ENCODE measurements around the gene SFI1.
"Not testable (repeated sequence)": the region's sequence is repeated elsewhere in the genome, so short reads cannot be mapped to it uniquely, and the experiment has no call there.

SFI1 gene

DNA sequence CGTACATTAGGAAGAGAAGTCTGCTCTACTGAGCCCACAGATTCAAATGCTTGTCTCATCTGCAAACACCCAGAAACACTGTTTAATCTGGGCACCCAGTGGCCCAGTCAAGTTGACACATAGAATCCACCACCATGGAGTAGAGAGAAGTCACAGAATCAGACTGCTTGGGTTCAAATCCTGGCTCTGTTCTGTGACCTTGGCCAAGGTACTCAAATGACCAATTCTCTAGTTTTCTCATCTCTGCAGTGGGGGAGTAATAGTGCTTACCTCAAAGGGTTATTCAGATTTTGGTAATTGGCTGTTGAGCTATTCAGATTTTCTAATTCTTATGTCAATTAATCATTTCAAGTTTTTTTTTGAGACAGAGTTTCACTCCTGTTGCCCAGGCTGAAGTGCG is 93.8 kb downstream of the SFI1 start:
- DNase-seq: not testable (repeated sequence)

DNA sequence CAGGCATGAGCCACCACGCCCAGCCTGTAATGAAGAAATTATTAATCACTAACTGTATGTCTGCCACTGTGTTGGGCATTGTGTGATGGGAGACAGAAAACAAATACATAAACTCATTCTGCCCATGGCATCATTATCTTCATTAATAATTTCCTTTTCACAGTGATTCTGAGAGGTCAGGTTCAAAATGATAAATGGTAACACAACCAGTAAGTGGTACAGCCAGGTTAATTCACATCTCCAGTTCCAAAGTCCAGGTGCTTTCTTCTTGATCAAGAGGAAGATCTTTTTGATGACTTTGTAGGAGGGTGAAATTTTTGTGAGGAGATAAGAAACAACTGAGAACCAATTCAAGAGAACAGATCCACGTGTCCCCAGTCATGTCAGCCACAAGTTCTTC is 98.9 kb downstream of the SFI1 start:
- DNase-seq: no peak

DNA sequence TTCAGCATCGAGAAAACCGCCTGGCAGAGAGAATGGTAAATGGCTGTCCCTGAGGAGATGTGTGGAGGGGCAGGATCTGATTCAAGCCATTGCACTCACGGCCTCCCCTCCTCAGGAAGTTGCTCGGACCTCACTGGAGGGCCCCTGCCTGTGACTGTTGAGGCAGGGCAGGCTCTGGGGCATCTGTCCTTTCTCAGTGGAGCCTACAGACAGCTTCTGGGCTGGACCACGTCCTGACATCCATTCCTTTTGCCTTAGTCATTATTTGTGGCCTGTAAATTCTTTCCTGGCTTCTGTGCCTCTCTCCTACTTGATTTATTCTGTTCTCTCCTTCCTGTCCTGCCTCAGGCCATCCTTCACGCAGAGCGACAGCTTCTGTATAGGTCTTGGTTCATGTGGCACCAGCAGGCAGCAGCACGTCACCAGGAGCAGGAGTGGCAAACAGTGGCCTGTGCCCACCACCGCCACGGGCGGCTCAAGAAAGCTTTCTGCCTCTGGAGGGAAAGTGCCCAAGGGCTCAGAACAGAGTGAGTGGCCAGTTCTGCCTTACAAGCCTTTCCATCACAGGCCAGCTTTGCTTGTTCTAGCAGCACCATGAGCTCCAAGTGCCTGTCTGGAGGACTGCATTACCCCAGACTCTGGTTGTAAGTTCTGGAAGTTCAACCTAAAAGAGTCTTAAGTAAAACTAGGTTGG is 106.1 kb downstream of the SFI1 start:
- no peak for DNase-seq

DNA sequence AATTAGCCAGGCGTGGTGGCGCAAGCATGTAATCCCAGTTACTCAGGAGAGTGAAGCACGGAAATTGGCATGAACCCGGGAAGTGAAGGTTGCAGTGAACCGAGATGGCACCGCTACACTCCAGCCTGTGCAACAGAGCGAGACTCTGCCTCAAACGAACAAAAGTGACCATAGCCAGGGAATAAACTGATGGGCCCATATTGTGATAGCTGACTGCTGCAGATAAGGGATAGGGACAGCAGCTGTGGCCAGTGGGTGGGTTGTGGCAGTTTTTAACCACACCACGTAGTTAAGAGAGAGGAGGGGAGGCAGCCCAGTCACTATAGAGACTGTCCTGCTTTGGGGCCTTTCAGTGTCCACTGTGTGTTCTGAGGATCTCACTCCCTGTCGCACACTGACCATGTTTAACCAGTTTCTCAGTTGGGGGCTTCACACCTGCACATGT is 106.8 kb downstream of the SFI1 start:
- no peak for DNase-seq

DNA sequence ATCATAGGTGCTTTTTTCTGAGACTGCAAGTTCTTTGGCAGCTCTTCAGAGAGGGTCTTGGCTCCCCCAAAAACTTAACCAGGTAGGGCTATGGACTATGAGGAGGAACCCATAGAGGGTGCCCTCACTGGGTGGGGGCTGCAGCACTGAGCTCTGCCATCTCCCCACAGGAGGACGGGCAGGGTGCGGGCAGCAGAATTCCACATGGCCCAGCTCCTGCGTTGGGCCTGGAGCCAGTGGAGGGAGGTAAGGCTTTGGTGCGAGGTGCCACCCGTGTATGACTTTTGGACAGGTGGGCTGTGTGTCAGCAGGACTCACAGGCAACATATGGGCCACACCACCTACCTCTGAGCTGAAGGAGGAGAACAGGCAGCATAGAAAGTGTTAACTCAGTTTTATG is 107.2 kb downstream of the SFI1 start:
- no peak for DNase-seq

DNA sequence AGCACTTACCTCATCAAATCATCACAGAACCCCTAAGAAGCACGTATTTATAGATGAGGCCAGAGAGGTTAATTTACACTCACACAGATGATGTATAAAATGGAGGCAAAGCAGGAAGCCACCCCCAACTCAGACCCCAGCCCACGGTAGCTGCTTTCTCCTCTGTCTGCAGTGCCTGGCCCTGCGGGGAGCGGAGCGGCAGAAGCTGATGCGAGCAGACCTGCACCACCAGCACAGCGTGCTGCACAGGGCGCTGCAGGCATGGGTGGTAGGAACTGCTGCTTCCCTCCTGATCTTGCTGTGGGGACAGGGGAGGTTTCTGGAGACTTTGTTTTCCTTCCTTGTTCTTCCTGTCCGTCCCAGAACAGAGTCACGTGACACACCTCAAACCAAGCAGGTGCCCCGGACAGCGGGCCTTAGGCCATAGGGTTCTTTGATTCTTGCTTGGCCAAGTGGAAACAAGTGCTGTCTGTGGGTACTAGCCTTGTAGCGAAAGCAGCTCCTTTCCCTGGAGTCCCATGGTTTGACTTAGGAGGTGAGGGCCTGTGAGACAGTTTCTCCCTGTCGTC is 107.9 kb downstream of the SFI1 start:
- DNase-seq: no peak

DNA sequence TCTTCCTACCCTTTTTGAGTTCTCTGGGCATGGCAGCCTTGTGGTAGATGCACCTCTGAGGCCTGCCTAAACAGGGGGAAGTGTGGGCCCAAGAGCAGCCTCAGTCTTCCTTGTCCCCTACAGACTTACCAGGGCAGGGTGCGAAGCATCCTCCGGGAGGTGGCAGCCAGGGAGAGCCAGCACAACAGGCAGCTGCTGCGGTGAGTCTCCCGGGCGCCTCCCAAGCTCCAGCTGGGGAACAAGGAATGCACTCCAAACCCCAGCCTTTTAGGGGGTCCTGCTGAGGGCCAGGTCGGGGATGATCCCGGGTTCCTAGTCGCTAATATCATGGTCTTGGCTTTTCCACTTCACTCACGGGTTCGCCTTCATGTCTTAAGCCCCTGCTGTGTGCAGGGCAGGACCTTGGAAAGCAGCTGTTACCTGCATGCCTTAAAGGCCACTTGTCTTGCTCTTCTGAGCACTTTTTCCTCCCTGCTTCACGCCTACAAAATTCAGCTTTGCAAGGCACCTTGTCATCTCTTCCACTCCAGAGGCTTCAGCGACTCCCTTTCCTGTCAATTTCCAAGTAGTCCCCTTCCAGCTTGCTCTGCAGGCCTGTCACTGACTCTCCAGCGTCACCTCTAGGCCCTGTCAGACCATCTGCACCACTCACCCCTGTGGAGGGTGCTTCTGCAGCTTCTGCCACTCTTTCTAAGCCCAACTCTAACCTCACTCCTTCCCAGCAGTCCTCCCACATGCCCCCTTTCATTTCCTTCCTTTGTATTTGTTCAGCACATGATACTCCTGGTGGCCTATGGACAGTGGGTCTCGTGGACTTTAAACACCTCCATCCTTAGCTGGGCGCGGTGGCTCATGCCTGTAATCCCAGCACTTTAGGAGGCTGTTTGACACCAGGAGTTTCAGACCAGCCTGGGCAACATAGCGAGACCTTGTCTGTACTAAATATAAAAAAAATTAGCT is 108.7 kb downstream of the SFI1 start:
- DNase-seq: no peak

DNA sequence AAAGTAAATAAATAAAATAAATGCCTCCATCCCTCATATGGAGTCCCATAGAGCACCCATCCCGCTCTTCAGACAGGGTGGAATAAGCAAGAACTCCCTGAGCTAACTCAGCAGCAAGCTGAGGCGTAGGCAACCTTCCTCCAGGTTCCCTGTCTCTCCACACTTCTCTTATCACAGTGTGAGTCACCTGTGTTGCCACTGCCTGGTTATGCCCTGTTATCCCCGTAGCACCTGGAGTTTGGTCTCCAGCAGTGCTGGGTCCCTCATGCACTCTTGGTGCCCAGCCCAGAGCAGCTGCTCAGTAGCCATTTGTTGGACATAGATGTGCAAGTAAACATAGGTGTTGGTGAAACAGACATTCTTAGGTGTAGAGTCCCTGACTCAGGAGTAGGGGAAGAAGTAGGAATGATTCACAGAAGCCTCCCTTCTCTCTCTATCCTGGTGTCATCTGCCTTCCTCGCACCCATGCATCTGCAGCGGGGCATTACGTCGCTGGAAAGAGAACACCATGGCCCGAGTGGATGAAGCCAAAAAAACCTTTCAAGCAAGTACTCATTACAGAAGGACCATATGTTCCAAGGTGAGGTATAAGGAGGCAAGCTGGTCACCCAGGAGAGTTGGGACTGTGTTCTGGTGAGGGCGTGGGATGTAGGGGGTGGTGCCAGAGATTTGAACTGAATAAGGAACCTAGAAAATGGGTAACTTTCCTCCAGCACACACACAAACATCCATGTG is 109.7 kb downstream of the SFI1 start:
- no peak for DNase-seq

DNA sequence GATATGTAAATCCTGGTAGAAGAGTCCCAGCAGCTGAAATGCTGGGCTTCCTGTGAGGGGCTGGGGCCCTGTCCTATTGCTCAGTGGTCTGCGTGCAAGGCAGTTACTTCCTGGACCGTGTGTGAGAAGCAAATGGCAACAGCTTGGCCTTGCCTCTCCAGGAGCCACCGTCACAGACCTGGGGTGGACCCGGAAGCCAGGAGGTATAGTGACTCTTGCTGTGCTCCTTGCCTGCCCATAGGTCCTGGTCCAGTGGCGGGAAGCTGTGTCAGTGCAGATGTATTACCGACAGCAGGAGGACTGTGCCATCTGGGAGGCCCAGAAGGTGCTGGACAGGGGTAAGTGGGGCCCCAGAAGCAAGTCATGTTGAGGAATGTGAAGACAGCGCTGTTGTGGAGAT is 111.4 kb downstream of the SFI1 start:
- DNase-seq: no peak

DNA sequence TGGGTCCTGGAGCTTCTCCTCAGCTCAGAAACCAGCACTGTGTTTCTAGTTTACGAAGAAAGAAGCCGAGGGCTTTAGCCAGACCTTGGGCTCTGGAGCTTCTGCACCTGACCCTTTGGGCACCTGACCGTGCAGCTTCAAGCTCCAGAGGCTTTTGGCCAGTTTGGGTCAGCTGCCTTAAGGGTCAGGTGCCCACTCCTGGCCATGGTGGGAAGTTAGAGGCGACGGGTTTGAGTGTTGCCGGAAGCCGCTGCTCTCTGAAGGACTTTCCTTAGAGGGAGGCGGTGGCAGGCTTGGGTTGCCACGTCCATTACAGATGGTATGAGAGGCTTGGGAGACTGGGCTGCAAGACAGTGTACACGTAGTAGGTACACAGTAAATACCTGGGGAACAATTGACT is 113.4 kb downstream of the SFI1 start:
- DNase-seq: no peak

DNA sequence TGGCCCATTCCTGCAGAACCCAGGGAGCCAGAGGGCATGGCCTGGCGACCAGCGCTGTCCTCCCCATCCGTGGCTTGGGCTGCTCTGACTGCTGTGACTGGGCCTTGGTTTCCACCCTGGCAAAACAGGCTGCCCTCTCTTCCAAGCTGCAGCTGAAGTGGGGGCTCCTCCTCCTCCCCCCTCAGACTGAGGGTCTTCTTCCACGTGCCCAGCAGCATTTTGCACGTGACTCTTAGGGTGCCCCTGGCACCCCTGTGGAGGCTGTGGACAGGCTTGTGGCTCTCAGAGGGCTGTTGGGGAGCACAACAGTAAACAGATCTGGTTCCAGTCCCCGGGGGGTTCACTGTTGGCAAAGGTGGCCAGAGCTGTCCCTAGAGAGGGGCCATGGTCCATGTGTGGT is 114.3 kb downstream of the SFI1 start:
- no peak for DNase-seq

DNA sequence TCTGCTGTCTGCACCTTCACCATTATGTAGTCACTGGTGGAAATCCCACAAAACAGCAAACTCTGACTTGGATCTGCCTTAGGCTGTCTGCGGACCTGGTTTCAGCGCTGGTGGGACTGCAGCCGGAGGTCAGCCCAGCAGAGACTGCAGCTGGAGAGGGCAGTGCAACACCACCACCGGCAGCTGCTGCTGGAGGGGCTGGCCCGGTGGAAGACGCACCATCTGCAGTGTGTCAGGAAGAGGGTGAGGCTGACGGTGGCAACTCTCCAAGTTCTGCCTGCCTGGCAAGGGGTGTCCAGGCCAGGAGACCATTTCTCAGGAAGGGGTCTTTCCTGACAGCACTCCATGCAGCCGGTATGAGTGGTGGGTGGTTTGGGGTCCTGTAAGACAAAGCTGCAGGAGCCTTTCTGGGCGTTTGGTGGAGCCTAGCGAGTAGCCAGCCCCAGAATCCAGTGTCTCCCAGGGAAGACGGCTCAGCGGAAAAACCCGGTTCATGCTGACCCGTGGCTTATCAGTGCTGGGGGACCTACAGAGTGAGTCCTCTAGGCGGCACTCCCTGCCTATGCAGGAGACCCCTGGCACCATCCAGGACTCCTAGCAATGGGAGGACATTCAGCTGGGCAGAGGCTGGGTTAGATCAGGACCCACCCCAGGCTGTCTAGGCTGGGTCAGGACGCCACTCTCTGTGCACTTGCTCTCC is 114.9 kb downstream of the SFI1 start:
- DNase-seq: no peak

DNA sequence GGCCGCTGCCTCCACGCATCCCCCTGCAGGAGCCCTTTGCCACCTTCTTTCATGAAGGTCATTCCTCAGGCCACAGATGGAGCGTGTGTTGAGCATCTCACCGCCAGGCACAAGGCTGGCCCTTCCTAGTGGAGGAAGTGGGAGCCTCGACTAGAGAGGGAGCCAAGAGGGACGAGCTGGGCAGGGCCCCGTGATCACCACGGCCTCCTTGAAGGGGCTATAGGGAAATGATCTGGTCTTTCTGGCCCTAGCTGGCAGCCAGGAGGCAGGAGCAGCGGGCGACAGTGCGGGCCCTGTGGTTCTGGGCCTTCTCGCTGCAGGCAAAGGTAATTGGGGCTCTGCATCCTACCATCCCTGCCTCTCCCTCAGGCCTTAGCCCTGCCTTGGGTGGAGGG is 116.6 kb downstream of the SFI1 start:
- DNase-seq: no peak

DNA sequence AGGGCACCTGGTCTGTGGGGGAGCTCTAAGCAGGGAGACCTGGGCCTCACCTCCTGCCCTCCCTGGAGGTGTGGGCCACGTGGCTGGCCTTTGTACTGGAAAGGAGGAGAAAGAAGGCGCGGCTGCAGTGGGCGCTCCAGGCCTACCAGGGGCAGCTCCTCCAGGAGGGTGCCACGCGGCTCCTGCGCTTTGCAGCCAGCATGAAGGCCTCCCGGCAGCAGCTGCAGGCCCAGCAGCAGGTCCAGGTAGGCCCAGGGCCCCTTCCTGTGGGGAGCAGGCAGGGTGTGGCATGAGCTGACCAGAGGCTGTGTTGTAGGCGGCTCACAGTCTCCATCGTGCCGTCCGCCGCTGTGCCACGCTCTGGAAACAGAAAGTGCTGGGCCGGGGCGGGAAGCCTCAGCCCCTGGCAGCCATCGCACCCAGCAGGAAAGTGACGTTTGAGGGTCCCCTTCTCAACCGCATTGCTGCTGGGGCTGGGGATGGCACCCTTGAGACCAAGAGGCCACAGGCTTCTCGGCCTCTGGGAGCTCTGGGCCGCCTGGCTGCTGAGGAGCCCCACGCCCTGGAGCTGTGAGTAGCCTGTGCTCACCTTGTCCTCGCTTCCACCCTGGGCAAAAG is 117.1 kb downstream of the SFI1 start:
- DNase-seq: no peak

DNA sequence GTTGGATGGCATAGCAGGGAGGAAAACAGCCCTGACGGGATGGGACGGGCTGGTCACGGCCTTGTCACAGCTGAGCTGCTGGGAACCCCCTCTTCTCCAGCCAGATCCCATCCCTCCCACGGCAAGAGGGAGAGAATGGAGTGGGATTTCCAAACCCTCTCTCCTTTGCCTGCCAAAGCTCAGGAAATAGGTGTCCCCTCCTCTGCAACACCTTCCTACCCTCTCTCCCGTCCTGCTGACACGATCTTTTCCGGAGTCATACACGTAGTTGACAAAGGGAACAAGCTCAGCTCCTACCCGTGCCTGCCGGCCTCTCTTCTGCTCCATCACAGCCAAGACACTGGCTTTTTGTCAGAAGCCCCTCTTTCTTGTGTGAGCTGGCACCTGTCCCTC is 117.6 kb downstream of the SFI1 start:
- DNase-seq: no peak

DNA sequence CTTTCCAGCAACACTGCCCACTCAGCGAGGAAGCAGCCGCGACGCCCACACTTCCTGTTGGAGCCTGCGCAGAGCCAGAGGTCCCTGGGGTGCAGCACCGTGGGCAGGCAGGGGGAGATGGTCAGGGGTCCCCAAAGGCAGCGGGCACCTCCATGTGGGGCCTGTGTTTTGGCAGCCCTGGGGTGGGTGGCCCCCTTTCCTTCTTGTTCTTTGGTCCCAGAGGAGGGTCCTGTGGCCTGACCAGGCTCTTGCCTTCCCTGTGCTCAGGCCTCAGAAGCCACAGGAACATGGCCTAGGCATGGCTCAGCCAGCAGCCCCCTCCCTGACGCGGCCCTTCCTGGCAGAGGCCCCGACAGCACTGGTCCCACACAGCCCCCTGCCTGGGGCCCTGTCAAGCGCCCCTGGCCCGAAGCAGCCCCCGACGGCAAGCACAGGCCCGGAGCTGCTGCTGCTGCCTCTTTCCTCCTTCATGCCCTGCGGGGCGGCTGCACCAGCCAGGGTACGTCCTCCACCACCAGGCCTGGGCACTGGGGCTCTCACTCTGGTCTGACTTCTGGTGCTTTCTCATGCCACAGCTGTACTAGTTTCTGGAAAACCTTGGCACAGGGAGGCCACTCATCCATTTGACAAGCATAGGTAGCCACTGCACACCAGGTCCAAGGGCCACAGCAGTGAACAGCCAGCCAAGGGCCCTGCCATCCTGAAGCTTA is 118.6 kb downstream of the SFI1 start:
- no peak for DNase-seq

DNA sequence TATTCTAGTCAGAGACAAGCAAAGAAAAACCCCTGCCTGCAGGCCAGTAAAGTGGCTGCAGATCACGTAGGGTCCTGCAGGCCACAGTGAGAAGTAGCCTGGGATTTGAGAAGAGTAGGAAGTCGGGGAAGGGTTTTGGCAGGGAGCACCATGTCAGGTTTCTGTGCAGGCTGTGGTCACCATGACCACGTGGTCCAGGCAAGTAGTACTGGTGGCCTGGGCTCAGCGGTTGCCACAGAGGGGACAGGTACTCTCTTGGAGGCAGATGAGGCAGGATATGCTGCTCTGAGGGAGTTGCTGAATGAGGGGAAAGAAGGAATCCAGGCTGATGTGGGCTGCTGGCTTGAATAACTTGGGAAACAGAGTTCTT is 119.1 kb downstream of the SFI1 start:
- DNase-seq: no peak

DNA sequence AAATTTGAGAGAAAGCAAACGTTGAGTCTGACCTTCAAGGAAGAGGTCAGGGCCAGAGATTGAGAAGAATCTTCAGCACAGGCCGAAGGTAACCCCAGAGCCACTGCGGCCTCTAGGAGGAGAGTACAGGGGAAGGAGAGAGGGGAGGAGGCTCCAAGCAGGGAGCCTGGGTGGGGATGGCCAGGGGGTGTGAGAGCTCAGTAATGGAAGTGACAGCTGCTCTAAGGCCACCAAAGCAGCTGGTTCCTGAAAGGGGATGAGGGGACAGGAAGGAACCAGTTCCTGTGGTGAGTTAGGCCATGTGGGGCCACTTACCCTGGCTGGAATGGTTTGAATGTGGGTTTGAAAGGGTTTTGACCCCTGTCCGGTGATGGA is 119.6 kb downstream of the SFI1 start:
- DNase-seq: no peak

DNA sequence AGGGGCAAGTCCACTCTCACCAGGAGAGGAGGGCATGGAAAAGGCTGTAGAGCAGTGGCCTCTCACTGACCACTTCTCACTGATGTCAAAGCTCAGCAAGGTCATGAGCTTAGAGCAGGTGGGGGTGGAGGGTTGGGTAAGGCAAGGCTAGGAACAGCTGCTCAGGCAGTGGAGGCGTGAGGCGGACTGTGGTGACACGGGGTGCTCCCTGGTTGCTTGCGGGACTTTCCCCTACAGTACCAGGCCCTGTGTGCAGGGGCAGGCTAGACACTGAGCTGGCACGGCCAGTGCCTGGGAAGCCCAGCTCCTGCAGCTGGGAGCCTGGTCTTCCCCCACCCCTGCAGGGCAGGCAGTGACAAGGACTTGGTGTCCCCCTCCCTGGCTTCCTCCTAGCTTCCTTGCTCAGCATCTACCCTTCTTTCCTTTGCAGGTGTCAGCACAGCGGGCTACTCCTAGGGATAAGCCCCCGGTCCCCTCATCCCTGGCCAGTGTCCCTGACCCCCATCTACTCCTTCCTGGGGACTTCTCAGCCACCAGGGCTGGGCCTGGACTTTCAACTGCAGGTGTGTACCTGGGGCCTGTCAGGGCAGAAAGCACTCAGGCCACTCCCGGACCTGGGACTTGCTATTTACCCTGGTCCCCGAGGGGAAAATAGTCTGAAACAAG is 120.1 kb downstream of the SFI1 start:
- no peak for DNase-seq

DNA sequence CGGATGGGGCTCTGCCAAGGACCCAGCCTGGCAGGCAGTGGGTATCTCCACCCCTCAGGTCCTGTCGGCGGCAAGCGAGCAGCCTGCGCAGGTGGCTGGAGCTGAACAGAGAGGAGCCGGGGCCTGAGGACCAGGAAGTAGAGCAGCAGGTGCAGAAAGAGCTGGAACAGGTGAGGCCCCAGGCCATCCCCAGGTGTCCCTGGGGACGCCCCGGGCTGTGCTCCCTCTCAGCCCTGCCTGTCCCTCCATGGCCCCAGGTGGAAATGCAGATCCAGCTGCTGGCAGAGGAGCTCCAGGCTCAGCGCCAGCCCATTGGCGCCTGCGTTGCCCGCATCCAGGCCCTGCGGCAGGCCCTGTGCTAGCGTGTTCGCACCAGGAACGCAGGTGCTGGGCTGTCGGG is 121.7 kb downstream of the SFI1 start:
- no peak for DNase-seq

All from SIG-M5 (cell line).